Measurements from ENCODE around the gene ZNF184.

- peak; percentile 36; the same call in 1 of the 2 replicates for TF ChIP-seq MAX (IDR thresholded peaks at IDR 0.05)
- TF ChIP-seq POLR2A (IDR thresholded peaks at IDR 0.05; ENCODE audit: borderline replicate concordance, extremely low read depth, insufficient read depth, insufficient read length) = peak; percentile 19
- no peak for TF ChIP-seq CTCF (IDR thresholded peaks at IDR 0.05 in 2 of 3, conservative IDR thresholded peaks at IDR 0.05 in 1 of 3; ENCODE audit: borderline replicate concordance in 1 of 3, insufficient read depth in 1 of 3, low read depth in 2 of 3, low read length in 2 of 3)
- no peak for TF ChIP-seq YY1 (IDR thresholded peaks at IDR 0.05; ENCODE audit: extremely low read depth, insufficient replicate concordance, low read depth, low read length)
- no peak for TF ChIP-seq EZH2 (IDR thresholded peaks at IDR 0.05)
- TF ChIP-seq CEBPB (IDR thresholded peaks at IDR 0.05; ENCODE audit: low read depth) = peak; percentile 32; the same call in 1 of the 2 replicates
- TF ChIP-seq POLR2AphosphoS5 (IDR thresholded peaks at IDR 0.05; ENCODE audit: low read depth, low read length) = no peak
- TF ChIP-seq ZNF274 (IDR thresholded peaks at IDR 0.05; ENCODE audit: low read depth, low read length) = no peak
- 0 out of 2 replicates have a peak, but pooled peaks have one; percentile 6 for TF ChIP-seq SP1 (IDR thresholded peaks at IDR 0.05; ENCODE audit: low read depth)
- no peak for TF ChIP-seq TCF7L2 (IDR thresholded peaks at IDR 0.05; ENCODE audit: borderline replicate concordance, extremely low read depth, insufficient read depth, insufficient read length)
Measured at GRCh38 chr6:27502508-27503435, 29.9 kb upstream of the ZNF184 start.

Data from HCT116 (cell line).